Amniotic stem cell (primary cell): ENCODE measurements around the gene ASTN2.
"Not testable (repeated sequence)": the region's sequence is repeated elsewhere in the genome, so short reads cannot be mapped to it uniquely, and the experiment has no call there.

Source experiments
- DNase-seq: peaks from one replicate; lab custom pipeline; 2025; lab: John Stamatoyannopoulos, UW

The ASTN2 gene

GRCh38 chr9:116700882-116701865, 713.7 kb downstream of the ASTN2 start:
- DNase-seq, result no peak

GRCh38 chr9:116700279-116700678, 714.6 kb downstream of the ASTN2 start:
- no peak for DNase-seq

GRCh38 chr9:116697887-116698286, 717.0 kb downstream of the ASTN2 start:
- DNase-seq, result no peak

GRCh38 chr9:116697362-116697761, 717.5 kb downstream of the ASTN2 start:
- peak; percentile 45 for DNase-seq

- DNase-seq, result no peak
Measured at GRCh38 chr9:116695438-116695837, 719.4 kb downstream of the ASTN2 start.

- no peak for DNase-seq
Measured at GRCh38 chr9:116694785-116695291, 720.0 kb downstream of the ASTN2 start.

GRCh38 chr9:116693233-116693731, 721.6 kb downstream of the ASTN2 start:
- no peak for DNase-seq

- no peak for DNase-seq
Measured at GRCh38 chr9:116692616-116693015, 722.2 kb downstream of the ASTN2 start.

- no peak for DNase-seq
Measured at GRCh38 chr9:116691607-116692006, 723.2 kb downstream of the ASTN2 start.

GRCh38 chr9:116690805-116691204, 724.1 kb downstream of the ASTN2 start:
- not testable (repeated sequence) for DNase-seq

GRCh38 chr9:116689486-116690032, 725.3 kb downstream of the ASTN2 start:
- no peak for DNase-seq

- DNase-seq, result no peak
Measured at GRCh38 chr9:116688806-116689485, 725.9 kb downstream of the ASTN2 start.

- no peak for DNase-seq
Measured at GRCh38 chr9:116687754-116688135, 727.1 kb downstream of the ASTN2 start.

- peak; percentile 50 for DNase-seq
Measured at GRCh38 chr9:116687074-116687753, 727.6 kb downstream of the ASTN2 start, which contains the start of gene TRIM32. TRIM32 (plus strand) TSS chr9:116687305; CDS start chr9:116697743, 10,438 bp downstream.

- DNase-seq, result no peak
Measured at GRCh38 chr9:116686693-116687073, 728.2 kb downstream of the ASTN2 start.

GRCh38 chr9:116686135-116686534, 728.7 kb downstream of the ASTN2 start:
- DNase-seq, result no peak

GRCh38 chr9:116685166-116685565, 729.7 kb downstream of the ASTN2 start:
- DNase-seq, result no peak

- DNase-seq, result no peak
Measured at GRCh38 chr9:116683535-116683934, 731.3 kb downstream of the ASTN2 start.

GRCh38 chr9:116674210-116674980, 740.5 kb downstream of the ASTN2 start:
- DNase-seq, result no peak

GRCh38 chr9:116673375-116673774, 741.5 kb downstream of the ASTN2 start:
- DNase-seq, result no peak

- DNase-seq, result no peak
Measured at GRCh38 chr9:116671605-116672004, 743.3 kb downstream of the ASTN2 start.
